Measurements from ENCODE around the gene CD33.

The CD33 gene

GRCh38 chr19:51258165-51259160 is 33.6 kb downstream of the CD33 start:
- DNase-seq (ENCODE audit: low read depth in 3 of 3) = no peak

GRCh38 chr19:51259348-51260245 is 34.7 kb downstream of the CD33 start:
- peak in 2 of 3 experiments; percentile 6 to 50 for DNase-seq (ENCODE audit: low read depth in 3 of 3)

GRCh38 chr19:51263808-51264207 is 38.9 kb downstream of the CD33 start:
- no peak for DNase-seq (ENCODE audit: low read depth in 3 of 3)

GRCh38 chr19:51271067-51271466 is 46.2 kb downstream of the CD33 start:
- DNase-seq (ENCODE audit: low read depth in 3 of 3) = no peak

GRCh38 chr19:51272183-51272810 is 47.4 kb downstream of the CD33 start:
- peak in 1 of 3 experiments; percentile 3 for DNase-seq (ENCODE audit: low read depth in 3 of 3)

GRCh38 chr19:51274049-51274770 is 49.3 kb downstream of the CD33 start:
- no peak for DNase-seq (ENCODE audit: low read depth in 3 of 3)

- no peak for DNase-seq (ENCODE audit: low read depth in 3 of 3)
These were observed 52.2 kb downstream of the CD33 start for GRCh38 chr19:51277112-51277511.

- DNase-seq (ENCODE audit: low read depth in 3 of 3) = no peak
These were observed 57.5 kb downstream of the CD33 start for GRCh38 chr19:51282335-51282734.

- no peak for DNase-seq (ENCODE audit: low read depth in 3 of 3)
These were observed 60.8 kb downstream of the CD33 start for GRCh38 chr19:51285682-51286081.

Measured in stimulated activated CD4-positive, alpha-beta T cell treated with anti-CD3 and anti-CD28 coated beads, TNF-alpha, amount 100 ng/mL, for 24 hours (primary cell).